NCI-H510A (cell line): Measurements from ENCODE around the gene CA14.
A peak's percentile ranks its signal among the peaks of the same experiment; 100 is the strongest.
"Not testable (repeated sequence)": the region's sequence is repeated elsewhere in the genome, so short reads cannot be mapped to it uniquely, and the experiment has no call there.

Source experiments
- DNase-seq: peaks from one replicate; lab custom pipeline; 2025; lab: John Stamatoyannopoulos, UW

CA14 gene

GRCh38 chr1:150235852-150236613 is 21.5 kb upstream of the CA14 start, which contains the start of gene ANP32E:
Gene ANP32E (minus strand): TSS chr1:150236112. CDS start chr1:150235786, 326 bp downstream.
- DNase-seq: peak; percentile 98

DNA sequence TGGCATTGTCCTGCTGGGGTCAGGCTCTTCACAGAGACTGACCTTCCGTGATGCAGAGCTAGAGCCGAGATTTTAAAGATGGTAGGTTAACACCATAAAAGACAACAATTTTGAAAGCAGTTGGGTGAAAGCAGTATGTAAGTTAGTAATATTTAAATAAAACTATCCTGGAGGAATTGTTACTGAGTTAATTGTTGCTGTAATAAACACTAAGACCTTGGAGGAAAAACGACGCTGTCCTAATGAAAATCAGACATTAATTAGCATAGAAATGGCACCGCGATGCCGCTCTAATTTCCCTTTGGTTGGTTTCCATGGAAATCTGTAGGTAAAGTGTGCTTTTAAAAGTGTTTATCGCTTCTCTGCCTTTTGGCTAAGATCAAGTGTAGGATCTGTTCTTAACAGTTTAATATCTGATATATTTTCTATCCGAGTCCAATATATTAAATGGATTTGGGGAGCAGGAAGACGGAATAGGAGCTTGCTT is 20.9 kb upstream of the CA14 start:
- no peak for DNase-seq

DNA sequence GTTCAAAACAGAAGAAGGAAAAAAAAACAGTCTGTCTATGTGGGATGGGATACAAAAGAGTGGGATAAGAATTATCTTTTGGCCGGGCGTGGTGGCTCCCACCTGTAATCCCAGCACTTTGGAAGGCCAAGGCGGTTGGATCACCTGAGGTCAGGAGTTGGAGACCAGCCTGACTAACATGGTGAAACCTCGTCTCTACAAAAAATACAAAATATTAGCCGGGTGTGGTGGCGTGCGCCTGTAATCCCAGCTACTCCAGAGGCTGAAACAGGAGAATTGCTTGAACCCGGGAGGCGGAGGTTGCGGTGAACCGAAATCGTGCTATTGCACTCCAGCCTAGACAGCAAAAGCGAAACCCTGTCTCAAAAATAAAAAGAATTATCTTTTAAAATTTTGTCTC is 20.4 kb upstream of the CA14 start:
- DNase-seq: not testable (repeated sequence)

- no peak for DNase-seq
Measured at GRCh38 chr1:150237746-150238145, 19.8 kb upstream of the CA14 start.

GRCh38 chr1:150243003-150243402 is 14.6 kb upstream of the CA14 start:
- no peak for DNase-seq

GRCh38 chr1:150249936-150250335 is 7.6 kb upstream of the CA14 start:
- no peak for DNase-seq

GRCh38 chr1:150256198-150256553 is 1.4 kb upstream of the CA14 start:
- DNase-seq: no peak

DNA sequence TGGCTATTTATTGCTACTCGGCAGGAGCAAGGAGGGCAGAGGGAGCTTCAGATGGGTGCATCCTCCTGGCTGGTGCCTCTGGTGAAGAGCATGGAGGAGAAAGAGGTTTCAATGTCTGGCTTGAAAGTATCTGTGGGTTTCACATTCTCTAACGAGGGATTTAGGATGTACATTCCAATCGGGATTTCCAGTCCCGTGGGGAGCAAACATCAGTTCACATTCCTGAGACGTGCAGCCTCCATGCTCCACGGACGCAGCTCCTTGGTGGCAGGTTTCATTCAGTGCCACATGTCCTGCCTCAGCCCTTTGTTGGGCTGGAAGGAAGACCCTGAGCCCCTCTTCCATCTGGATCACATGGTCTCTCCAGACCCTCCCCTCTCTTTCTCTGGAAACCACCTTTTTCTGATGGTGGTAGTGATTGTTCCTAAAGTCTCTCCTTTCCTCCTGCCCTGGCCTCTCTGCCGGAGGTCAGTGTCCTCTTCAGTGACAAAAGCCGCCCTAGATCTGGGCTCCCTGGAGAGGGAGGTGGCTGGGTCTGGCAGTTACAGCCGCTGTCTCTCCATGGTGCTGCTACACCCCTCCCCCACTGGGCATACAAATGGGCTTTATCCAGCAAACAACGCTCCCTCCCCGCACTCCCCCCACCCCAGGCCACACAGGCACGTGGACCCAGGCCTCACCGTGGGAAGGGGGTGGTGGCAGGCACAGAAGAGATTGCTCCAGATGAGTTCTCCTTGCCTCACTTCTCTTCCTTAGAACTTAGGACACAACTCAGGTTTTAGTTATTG is 826 bp upstream of the CA14 start:
- no peak for DNase-seq

DNA sequence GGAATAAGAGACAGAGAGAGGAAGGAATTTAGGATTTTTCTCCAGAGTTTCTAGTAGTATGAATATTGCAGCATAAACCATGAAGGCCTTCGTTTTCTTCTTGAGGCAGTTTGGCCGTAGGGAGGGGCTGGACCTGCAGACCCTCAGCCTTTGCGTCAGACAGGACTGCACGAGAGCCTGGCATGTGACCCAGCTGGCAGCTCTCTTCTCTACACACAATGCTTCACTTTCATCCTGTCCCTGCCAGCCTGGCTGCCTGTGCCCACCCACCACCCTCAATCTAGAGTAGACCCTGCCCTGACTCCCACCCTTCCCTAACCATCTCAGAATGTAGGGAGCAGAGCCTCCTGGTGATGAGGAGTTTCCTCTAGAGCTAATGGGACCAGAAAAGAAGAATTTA is 1.6 kb downstream of the CA14 start:
- DNase-seq: no peak

- DNase-seq: peak; percentile 77
Measured at GRCh38 chr1:150259758-150260669, 2.4 kb downstream of the CA14 start.

- DNase-seq: no peak
Measured at GRCh38 chr1:150261367-150261766, 3.8 kb downstream of the CA14 start.

DNA sequence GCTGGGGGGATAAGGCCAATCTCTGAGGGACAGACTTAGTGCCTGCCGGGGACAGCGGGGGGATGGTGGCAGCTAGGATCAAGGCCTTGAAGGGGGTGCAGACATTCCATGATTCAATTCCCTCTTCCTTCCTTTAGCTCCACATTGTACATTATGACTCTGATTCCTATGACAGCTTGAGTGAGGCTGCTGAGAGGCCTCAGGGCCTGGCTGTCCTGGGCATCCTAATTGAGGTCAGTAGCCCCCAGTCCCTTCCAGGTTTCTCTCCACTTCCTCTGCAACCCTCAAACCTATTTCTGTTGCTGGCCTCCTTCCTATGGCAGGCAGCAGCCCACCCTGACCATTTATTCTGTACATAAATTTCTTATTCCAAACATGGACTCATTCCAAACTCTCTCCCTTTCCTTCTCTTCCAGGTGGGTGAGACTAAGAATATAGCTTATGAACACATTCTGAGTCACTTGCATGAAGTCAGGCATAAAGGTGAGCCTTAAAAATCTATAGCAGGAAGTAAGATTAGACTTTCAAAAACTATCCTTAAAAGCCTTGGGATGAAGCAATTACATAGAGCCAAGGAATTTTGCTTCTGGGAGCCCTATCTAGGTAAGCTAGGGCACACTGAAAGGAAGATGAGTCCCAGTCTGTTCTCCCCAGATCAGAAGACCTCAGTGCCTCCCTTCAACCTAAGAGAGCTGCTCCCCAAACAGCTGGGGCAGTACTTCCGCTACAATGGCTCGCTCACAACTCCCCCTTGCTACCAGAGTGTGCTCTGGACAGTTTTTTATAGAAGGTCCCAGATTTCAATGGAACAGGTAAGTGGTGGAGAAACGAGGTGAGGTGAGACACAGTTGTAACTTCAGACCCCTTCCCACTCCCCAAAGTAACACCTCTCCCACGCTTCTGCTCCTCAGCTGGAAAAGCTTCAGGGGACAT is 5.1 kb downstream of the CA14 start:
- DNase-seq: no peak

DNA sequence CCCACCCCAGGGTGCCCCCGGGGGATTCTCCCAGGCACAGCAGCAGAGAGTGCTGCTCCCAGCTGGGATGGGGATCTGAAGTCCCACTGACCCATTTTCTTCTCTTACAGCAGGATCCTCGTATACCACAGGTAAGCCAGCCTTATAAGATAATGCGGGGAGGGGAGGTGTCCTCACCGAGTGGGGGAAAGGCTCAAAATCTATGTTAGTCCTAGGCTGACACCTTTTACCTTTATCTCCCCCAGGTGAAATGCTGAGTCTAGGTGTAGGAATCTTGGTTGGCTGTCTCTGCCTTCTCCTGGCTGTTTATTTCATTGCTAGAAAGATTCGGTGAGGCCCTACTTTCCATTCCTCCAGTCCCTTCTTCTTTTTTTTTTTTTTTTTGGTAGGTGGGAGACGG is 6.0 kb downstream of the CA14 start:
- no peak for DNase-seq

- DNase-seq: no peak
Measured at GRCh38 chr1:150267896-150268295, 10.3 kb downstream of the CA14 start.

DNA sequence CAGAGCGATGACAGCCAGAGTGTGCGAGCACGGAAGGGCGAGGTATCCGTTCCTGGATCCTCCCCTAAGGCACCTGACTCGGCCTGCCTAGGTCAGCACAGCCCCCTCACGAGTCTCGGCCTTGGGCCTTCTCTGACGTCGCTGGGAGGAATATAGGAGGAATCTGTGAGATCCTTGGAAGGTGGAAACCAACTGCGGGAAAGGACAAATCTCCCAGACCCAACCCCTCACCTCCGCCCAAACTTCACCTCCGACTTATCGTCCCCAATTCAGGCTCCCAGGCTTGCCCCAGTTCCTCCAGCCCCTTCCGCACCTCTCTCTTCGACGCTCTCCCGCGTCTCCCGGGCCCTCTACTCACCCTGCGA is 10.7 kb downstream of the CA14 start:
- no peak for DNase-seq

- peak; percentile 96 for DNase-seq
Measured at GRCh38 chr1:150268705-150269403, 11.3 kb downstream of the CA14 start, which contains the start of gene APH1A. Gene APH1A (minus strand): TSS chr1:150269016. CDS start chr1:150268810, 206 bp downstream.

DNA sequence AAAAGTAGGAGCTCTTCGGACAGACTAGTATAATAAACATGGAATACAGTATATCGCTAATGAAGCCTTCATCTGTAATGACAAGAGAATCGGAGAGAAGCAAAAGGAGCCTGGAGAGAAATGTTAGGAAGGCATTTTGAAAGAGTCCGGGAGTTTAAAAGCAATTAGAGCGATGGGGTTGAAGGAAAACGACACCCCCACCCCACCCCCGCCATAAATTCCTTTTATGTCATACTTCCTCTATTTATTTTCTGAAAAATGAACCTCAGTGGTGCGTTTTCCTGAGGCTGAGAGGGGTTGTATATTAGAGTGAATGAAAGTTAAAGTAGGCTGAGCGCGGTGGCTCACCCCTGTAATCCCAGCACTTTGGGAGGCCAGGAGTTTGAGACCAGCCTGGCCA is 11.9 kb downstream of the CA14 start:
- DNase-seq: no peak

DNA sequence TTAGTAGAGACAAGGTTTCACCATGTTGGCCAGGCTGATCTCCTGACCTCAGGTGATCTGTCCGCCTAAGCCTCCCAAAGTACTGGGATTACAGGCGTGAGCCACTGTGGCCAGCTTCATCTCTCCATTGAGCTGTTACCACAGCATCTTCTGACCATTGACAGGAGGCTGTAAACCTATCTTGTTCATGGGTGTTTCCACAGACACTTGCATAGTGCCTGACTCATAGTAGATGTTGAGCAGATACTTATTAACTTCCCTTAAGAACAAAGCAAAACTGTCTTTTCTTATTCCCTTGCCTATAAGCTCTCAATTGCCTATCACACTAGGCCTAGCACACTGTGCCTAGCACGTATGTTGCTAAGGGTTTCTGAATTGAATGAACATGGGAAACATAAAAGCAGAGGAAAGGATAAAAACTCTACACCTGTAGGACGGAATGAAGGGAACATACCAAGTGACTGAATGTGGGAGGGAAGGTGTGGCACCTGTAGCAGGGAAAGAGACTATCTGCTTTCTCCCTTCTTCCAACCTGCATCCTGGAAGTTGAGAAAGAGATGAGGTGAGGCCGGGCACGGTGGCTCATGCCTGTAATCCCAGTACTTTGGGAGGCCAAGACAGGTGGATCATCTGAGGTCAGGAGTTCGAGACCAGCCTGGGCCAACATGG is 13.9 kb downstream of the CA14 start:
- no peak for DNase-seq

GRCh38 chr1:150273311-150273710 is 15.7 kb downstream of the CA14 start:
- DNase-seq: no peak
